ENCODE results near the gene GRHL1. TPM values are rescaled to one million over a fixed set of nuclear protein-coding genes. Genes with fewer than 3 reads are reported as not detected.

The GRHL1 gene
- total and polyA plus RNA-seq, 4 donors: 3.6 to 13.7 (median 6.1) TPM

GRCh38 chr2:10001586-10001985 lies 50.1 kb downstream of the GRHL1 start:
- WGBS: 81% methylated on average over 5 of the region's 5 CpGs
- Histone ChIP-seq H3K4me1 (ENCODE audit: control insufficient read depth in 4 of 4, insufficient read depth in 4 of 4, low read length in 3 of 4) (peaks cover 0 to 5% (median 1%) of the 10 kb centered on the region in 4 donors), H3K27ac (ENCODE audit: low read depth in 1 of 2, low read length in 2 of 2) (no peak overlapping the region), H3K4me3 (ENCODE audit: low read depth in 1 of 3, low read length in 3 of 3) (no peak overlapping the region), H3K27me3 (ENCODE audit: control insufficient read depth in 4 of 4, insufficient read depth in 4 of 4, low read length in 3 of 4) (no peaks in the 10 kb centered on the region), H3K9ac (ENCODE audit: low read depth in 1 of 2, low read length in 2 of 2) (no peak overlapping the region), H3K36me3 (ENCODE audit: control insufficient read depth in 4 of 4, insufficient read depth in 3 of 4, low read depth in 1 of 4, low read length in 3 of 4) (peaks cover 2 to 19% (median 8%) of the 10 kb centered on the region in 4 donors), H3K9me3 (ENCODE audit: control insufficient read depth in 4 of 4, low read length in 3 of 4) (no peaks in the 10 kb centered on the region)
- TF ChIP-seq ATF3 (IDR thresholded peaks at IDR 0.05) (no peak), FOXA1 (IDR thresholded peaks at IDR 0.05) (no peak), HNF4A (conservative IDR thresholded peaks at IDR 0.05) (no peak), CTCF (IDR thresholded peaks at IDR 0.05; ENCODE audit: low read depth, low read length, missing input control) (no peak), YY1 (IDR thresholded peaks at IDR 0.05) (no peak), MAX (IDR thresholded peaks at IDR 0.05) (no peak), JUND (IDR thresholded peaks at IDR 0.05) (no peak), FOXA2 (IDR thresholded peaks at IDR 0.05) (no peak), EGR1 (IDR thresholded peaks at IDR 0.05; ENCODE audit: low read depth in 2 of 2) (no peak), NR2F2 (IDR thresholded peaks at IDR 0.05) (no peak)
- DNase-seq (ENCODE audit: low spot score): no peak

GRCh38 chr2:10002109-10002508 lies 50.6 kb downstream of the GRHL1 start:
- H3K9ac ChIP-seq (ENCODE audit: low read depth in 1 of 2, low read length in 2 of 2): no peak overlapping the region
- H3K27me3 ChIP-seq (ENCODE audit: control insufficient read depth in 4 of 4, insufficient read depth in 4 of 4, low read length in 3 of 4): no peaks in the 10 kb centered on the region
- H3K36me3 ChIP-seq (ENCODE audit: control insufficient read depth in 4 of 4, insufficient read depth in 3 of 4, low read depth in 1 of 4, low read length in 3 of 4): peaks cover 2 to 14% (median 5%) of the 10 kb centered on the region in 4 donors
- H3K9me3 ChIP-seq (ENCODE audit: control insufficient read depth in 4 of 4, low read length in 3 of 4): no peaks in the 10 kb centered on the region
- H3K4me1 ChIP-seq (ENCODE audit: control insufficient read depth in 4 of 4, insufficient read depth in 4 of 4, low read length in 3 of 4): peaks cover 4 to 7% (median 6%) of the 10 kb centered on the region in 4 donors
- DNase-seq (ENCODE audit: low spot score): no peak
- H3K4me3 ChIP-seq (ENCODE audit: low read depth in 1 of 3, low read length in 3 of 3): no peak overlapping the region
- H3K27ac ChIP-seq (ENCODE audit: low read depth in 1 of 2, low read length in 2 of 2): no peak overlapping the region
- TF ChIP-seq ZBTB33 (IDR thresholded peaks at IDR 0.05): no peak
- no peak for TF ChIP-seq HNF4G (IDR thresholded peaks at IDR 0.05)
- no peak for TF ChIP-seq TAF1 (conservative IDR thresholded peaks at IDR 0.05)
- no peak for TF ChIP-seq REST (IDR thresholded peaks at IDR 0.05)
- no peak for TF ChIP-seq JUND (IDR thresholded peaks at IDR 0.05)
- TF ChIP-seq RAD21 (IDR thresholded peaks at IDR 0.05): no peak
- no peak for TF ChIP-seq EGR1 (IDR thresholded peaks at IDR 0.05; ENCODE audit: low read depth in 2 of 2)
- TF ChIP-seq CTCF (IDR thresholded peaks at IDR 0.05; ENCODE audit: low read depth, low read length, missing input control): no peak
- TF ChIP-seq YY1 (IDR thresholded peaks at IDR 0.05): no peak
- no peak for TF ChIP-seq HNF4A (conservative IDR thresholded peaks at IDR 0.05)
- TF ChIP-seq SP1 (IDR thresholded peaks at IDR 0.05): no peak
- no peak for TF ChIP-seq FOXA2 (IDR thresholded peaks at IDR 0.05)
- WGBS: 81% methylated on average over 5 of the region's 5 CpGs

All from liver (tissue), 9 donors.